ENCODE measurements around the gene SWT1.
"Not testable (repeated sequence)": the region's sequence is repeated elsewhere in the genome, so short reads cannot be mapped to it uniquely, and the experiment has no call there.

Gene SWT1

DNA sequence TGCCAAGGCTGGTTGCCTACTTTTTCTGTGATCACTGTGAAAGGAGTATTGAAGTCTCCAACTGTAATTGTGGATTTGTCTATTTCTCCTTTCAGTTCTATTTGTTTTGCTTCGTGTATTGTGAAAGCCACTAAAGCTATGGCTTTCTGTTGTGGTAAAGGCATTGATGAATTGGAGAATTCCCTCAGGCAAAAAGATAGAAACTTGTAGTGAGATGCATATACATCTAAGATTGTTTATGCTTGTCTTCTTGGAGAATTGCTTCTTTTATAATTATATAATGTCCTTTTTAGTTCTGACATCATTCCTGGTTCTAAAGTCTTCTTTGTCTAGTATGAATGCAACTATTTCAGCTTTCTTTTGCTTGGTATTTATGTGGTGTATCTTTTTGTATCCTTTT, 36.8 kb downstream of the SWT1 start:
- no peak for DNase-seq (ENCODE audit: low spot score)

DNA sequence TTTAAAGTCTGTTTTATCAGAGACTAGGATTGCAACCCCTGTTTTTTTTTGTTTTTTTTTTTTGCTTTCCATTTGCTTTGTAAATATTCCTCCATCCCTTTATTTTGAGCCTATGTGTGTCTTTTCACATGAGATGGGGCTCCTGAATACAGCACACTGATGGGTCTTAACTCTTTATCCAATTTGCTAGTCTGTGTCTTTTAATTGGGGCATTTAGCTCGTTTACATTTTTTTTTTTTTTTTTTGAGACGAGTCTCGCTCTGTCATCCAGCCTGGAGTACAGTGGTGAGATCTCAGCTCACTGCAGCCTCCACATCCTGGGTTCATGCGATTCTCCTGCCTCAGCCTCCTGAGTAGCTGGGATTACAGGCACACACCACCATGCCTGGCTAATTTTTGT, 41.7 kb downstream of the SWT1 start:
- not testable (repeated sequence) for DNase-seq (ENCODE audit: low spot score)

DNA sequence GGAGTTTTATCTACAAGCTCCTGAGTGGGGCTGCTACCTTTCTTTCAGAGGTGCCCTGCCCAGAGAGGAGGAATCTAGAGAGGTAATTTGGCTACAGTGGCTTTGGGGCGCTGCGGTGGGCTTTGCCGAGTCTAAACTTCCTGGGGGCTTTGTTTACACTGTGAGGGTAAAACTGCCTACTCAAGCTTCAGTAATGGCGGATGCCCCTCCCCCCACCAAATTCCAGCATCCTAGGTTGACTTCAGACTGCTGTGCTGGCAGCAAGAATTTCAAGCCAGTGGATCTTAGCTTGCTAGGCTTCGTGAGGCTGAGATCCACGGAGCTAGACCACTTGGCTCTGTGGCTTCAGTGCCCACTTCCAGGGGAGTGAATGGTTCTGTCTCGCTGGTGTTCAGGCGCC, 43.9 kb downstream of the SWT1 start:
- no peak for DNase-seq (ENCODE audit: low spot score)

DNA sequence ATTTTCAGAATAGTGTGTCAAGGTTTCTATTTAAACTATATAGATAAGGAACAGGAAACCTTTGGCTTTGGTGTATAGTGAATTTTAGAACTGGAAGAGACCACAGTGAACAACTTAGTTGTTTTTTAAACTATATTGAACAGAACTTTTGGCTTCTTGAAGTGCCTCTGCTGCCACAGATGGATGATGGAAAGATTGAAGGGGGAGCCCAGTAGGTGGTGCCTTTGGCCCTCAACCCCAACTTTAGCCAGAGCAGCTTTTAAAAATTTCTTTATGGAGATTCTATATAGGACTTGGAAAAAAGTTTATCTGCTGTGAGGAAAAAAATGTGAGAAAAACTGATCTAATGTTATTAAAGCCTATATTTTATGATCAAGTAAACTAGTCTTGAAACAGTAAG, 50.2 kb downstream of the SWT1 start:
- DNase-seq (ENCODE audit: low spot score) = no peak

DNA sequence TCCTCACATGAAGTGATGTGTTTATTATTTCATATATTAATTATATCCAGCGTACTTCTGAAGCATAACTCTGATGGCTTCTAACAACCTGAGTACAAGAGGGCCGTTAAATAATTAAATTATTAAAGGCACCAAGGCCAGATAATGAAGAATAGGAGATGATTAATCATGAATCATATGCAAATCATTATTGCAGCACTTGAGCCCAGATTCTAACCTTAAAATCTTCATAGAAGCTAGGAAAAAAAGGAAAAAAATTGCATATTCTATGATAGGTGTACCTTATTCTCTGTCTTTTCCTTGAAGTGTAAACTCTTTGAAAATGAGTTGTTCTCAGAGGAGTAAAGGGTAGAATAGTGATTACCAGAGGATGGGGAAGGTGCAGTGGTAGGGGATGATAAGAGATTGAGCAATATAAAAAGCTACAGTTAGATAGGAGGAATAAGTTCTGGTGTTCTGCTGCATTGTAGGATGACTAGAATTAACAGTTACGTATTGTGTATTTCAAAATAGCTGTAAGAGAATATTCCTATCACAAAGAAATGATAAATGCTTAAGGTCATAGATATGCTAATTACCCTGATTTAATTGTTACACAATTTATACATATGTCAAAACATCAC, 51.1 kb downstream of the SWT1 start:
- DNase-seq (ENCODE audit: low spot score) = no peak

DNA sequence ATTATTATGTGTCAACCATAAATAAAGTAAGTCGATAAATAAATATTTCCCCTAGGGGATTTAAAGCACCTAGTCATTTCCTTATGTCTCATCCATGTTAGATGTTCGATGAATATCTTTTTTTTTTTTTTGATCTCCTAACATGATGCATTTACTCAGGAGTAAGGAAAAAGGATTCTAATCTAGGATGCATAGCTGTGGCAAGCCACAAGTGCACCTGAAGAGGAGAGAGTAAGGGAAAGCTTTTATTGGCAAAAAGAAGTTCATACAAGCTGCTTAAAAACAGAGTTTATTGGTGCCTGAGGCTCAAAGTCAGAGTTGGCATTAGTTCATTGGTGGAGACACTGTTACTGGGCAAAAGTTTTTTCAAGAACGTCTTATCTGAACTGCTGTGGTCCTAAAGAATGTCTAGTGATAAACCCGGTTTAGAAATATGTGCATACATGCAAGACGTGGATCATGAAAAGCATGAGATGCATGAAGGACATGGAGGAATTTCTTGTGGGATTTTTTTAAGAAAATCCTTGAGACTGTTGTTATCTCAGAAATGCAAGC, 51.7 kb downstream of the SWT1 start:
- DNase-seq (ENCODE audit: low spot score) = no peak

DNA sequence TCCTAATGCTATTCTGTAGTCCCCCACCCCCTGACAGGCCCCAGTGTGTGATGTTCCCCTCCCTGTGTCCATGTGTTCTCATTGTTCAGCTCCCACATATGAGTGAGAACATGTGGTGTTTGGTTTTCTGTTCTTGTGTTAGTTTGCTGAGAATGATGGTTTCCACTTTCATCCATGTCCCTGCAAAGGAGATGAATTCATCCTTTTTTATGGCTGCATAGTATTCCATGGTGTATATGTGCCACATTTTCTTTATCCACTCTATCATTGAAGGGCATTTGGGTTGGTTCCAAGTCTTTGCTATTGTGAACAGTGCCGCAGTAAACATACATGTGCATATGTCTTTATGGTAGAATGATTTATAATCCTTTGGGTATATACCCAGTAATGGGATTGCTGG, 52.4 kb downstream of the SWT1 start:
- DNase-seq (ENCODE audit: low spot score) = not testable (repeated sequence)

DNA sequence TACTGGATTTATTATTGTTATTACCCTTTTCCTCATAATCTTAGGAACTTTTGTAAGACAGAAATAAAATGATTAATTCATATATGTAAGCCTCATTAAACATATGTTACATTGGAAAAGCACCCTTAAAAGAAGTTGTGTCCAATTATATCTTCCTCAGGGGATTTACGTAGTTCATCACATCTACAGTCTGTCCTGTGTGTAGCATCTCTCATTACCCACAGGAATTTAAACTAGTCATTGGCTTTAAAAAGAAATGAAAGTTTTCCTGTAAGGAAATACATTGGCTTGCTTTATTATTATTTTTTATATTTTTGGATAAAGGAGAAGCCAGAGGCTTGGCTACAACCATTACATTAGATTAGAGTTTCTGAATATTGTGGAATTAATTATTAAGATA, 56.1 kb downstream of the SWT1 start:
- no peak for DNase-seq (ENCODE audit: low spot score)

DNA sequence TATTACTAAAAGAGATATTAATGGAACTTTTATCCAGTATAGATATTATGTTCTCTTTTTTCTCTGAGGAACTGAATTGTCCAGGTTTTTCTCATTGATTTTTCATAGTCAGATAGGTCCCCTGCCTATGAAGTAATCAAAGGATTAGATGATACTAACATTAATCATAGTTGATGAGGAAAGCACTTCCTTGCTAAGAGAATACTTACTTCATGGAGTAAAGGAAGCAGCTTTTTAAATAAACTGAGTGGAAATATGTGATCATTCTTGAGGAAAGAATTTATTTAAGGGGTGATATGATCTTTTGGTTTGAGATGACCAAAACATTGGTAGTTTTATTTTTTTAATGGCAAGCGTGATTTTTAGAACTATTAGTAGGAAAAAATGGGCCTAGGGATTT, 58.9 kb downstream of the SWT1 start:
- DNase-seq (ENCODE audit: low spot score) = no peak

DNA sequence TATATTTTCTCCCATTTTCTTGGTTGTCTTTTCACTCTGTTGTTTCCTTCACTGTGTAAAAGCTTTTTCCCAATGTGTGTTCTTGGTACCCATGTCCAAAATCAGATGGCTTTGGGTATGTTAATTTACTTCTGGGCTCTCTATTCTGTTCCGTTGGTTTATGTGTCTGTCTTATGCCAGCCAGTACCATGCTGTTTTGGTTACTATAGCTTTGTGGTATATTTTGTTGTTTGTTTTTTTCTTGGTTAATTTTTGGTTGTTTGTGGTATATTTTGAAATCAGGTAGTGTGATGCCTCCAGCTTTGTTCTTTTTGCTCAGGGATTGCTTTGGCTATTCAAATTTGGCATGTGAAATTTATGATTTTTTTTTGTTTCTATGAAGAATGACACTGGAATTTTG, 67.2 kb downstream of the SWT1 start:
- no peak for DNase-seq (ENCODE audit: low spot score)

DNA sequence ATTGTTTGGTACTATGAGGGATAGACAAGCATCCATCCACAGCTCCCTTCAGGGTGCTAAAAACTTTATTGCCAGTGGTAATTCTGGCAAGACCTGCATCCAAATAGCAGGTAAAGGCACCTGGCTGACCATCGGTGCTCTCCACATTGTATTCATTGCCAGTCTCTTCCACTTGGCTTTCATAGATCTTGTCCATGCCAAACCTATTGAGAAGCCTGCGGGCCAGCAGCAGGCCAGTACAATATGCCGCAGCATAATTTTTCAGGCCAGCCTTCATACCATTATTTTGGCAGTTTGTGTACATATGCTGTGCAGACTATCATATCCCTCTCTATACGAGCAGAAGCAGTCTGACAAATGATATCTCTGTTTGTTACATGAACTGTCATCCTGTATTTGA, 70.2 kb downstream of the SWT1 start:
- no peak for DNase-seq (ENCODE audit: low spot score)

DNA sequence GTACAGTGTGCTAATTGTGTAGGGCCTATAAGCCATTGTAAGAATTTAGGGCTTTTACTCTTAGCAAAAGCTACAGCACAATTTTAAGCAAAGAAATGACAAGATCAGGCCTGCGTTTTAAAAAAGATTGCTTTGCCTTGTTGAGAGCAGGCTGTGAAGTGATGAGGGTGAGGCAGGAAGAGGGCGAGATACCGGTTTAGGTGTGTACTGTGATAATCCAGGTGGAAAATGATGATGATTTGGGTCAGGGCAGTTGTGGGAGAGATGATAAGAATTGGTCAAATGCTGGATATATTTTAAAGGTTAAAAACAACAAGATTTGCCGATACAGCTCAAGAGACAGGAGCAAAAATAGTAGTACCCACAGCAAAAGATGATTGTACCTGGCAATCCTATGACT, 72.0 kb downstream of the SWT1 start:
- DNase-seq (ENCODE audit: low spot score) = no peak

DNA sequence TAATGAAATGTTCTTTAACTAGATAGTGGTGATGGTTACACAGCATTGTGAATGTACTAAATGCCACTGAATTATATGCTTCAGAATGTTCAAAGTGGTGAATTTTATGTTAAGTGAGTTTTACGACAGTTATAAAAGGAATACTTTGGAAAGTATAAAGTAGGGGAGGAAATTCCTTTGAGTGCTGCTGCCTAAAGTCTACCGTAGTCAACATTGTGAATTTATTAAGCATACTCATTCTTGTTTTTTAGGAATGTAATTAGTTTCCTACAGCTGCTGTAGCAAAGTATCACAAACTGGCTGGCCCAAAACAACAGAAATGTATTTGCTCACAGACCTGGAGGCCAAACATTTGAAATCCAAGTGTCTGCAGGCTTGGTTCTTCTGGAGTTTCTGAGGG, 73.0 kb downstream of the SWT1 start:
- DNase-seq (ENCODE audit: low spot score) = no peak

DNA sequence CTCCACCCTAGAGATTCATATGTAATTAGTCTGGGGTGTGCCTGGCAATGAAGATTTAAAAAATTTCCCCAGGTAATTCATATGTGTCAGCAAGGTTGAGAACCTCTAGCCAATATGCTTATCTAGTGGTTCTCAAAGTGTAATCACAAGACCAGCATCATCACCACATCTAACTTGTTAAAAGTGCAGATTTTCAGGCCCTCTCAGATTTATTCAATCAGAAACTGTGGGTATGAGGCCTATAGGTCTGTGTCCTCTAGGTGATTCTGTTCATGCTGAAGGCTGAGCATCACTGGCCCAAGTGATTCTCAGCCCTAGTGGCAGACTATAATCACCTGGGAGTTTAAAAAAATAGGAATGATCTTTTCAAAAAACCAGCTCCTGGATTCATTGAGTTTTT, 75.9 kb downstream of the SWT1 start:
- DNase-seq (ENCODE audit: low spot score) = no peak

DNA sequence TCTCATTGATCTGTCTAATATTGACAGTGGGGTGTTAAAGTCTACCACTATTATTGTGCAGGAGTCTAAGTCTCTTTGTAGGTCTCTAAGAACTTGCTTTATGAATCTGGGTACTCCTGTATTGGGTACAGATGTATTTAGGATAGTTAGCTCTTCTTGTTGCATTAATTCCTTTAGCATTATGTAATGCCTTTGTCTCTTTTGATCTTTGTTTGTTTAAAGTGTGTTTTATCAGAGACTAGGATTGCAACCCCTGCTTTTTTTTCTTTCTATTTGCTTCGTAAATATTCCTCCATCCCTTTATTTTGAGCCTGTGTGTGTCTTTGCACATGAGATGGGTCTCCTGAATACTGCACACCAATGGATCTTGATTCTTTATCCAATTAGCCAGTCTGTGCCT, 77.2 kb downstream of the SWT1 start:
- not testable (repeated sequence) for DNase-seq (ENCODE audit: low spot score)

DNA sequence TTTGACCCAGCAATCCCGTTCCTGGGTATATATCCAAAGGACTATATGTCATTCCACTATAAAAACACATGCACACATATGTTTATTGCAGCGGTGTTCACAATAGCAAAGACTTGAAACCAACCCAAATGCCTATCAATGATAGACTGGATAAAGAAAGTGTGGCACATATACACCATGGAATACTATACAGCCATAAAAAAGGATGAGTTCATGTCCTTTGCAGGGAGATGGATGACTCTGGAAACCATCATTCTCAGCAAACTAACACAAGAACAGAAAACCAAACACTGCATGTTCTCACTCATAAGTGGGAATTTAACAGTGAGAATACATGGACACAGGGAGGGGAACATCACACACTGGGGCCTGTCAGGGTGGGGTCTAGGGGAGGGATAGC, 80.2 kb downstream of the SWT1 start:
- not testable (repeated sequence) for DNase-seq (ENCODE audit: low spot score)

DNA sequence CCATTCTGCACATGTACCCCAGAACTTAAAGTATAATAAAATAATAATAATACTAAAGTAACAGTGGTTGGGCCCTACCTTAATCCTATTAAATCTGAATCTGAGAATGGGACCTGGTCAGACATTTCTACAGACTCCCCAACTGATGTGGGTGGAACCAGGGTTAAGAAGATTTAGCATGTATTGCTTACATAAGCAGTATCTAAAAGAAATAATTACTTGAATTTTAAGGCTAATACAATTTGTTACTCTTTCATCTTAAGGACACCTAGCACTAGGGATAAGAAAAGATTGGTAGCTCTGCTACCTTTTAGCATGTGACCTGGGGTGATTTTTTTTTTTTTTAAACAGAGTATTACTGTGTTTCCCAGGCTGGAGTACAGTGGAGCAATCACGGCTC, 80.7 kb downstream of the SWT1 start:
- DNase-seq (ENCODE audit: low spot score) = no peak

DNA sequence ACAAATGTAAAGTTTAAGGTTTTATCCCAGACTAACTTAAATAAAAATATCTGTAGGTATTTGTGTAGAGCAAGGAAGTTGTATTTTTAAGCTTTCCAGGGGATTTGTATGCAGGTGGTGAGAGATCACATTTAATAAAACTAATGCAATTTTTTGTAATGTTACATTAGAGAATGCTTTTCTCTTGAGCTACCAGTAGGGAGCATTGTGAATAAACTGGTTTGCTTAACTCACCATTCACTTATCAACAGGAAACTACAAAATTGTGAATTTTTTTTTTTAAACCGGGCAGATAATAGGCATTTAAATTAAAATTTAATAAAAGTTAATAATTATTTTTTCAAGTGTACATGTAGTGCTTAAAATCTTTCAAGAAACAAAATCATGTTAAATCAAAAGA, 81.5 kb downstream of the SWT1 start:
- no peak for DNase-seq (ENCODE audit: low spot score)

DNA sequence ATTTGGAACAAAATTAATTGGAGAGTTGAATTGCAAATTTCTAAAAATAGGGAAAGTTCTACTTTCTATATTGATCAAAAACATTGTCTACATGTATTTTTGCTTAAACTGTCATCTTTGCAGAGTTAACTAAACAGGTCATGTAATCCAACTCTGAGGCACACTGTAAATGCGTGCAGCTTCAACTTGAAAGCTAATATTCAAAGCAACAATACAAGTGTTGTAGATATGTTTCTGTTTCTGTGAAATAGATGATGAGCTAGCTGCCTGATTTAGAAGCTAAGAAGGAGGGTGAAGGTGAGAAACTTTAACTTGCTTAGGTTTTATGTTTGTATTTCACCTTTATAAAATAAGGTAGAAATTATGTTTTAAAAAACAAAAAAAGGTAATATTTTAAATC, 82.9 kb downstream of the SWT1 start:
- no peak for DNase-seq (ENCODE audit: low spot score)

DNA sequence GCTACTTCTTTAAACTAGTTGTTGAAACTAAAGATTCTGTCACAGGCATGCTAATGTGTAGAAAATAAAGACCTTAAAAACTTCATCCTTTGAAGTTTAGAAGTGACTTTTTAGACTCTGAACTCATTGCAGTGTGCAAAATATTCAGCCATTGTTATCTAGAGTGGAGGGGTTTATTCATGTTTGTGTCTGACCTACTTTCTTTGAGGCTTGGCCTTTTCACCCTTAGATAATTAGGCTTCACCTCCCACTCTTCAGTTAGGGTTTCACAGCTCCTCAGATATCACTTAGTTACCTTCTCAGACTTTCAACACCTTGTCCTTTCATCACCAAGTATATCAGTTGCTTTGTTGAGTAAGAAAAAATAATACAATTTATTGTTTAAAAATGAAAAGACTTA, 84.2 kb downstream of the SWT1 start:
- DNase-seq (ENCODE audit: low spot score) = no peak

DNA sequence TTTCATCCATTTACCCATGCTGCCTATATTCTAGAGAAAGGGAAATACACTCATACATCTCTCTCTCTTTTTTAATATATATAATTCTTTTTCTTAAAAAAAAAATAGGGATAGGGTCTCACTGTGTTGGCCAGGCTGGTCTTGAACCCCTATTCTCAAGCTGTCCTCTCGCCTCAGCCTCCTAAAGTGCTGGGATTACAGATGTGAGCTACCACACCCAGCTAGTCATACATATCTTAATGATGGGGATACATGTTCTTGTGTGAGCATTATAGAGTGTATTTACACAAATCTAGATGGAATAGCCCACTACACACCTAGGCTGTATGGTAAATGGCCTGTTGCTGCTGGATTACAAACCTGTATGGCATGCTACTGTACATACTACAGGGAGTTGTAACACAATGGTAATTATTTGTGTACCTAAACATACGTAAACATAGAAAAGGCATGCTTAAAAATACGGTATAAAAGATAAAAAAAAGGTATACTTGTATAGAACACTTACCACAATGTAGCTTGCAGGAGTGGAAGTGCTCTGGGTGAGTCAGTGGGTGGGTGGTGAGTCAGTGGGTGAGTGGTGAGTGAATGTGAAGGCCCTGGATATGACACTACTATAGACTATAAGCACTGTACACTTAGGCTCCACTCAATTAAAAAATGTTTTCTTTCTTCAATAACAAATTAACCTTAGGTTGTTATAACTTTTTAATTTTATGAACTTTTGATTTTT, 87.2 kb downstream of the SWT1 start:
- DNase-seq (ENCODE audit: low spot score) = no peak

DNA sequence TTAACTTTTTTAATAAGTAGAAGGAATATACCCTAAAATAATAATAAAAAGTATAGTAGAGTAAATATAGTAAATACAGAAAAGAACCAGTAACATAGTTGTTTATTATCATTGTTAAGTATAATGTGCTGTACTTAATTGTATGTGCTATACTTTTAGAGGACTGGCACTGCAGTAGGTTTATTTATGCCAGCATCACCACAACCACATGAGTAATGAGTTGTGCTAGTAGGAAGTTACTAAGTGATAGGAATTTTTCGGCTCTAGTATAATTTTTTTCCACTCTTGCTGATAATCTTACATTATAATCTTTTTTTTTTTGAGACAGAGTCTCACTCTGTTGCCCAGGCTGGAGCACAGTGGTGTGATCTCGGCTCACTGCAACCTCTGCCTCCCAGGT, 88.5 kb downstream of the SWT1 start:
- no peak for DNase-seq (ENCODE audit: low spot score)

DNA sequence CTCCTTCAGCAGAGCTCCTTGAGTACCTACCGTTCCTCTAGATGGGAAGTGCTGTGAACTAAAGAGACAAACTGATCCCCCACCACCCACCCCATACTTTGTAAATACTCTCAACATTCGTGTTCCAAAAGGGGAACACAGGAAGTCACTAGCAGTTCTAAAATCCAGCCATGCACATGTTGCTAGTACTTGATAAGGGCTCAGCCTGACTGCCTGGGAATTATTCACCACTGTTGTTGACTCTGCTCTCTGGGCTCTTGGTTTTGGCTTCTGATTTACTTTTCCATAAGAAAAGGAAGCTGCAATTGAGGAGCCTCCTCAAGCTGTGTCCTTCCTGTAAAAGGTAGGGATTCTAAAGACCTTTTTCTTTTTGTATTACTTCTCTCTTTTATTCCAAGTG, 92.6 kb downstream of the SWT1 start:
- no peak for DNase-seq (ENCODE audit: low spot score)

DNA sequence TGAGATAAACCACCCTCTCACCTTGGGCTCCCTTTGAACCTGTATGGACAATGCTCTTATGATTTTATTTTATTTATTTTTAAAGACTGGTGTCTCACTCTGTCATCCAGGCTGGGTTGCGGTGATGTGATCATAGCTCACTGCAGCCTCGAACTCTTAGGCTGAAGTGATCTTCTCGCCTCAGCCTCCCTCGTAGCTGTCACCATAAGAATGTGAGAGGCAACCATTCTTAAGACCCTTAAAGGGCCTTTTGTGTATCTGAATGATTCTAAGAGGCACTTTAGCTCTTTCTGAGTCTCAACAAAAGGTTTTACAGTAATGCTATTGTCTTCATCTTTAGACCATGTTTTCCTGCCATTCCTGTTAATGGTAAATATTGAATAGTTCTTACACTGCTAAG, 93.1 kb downstream of the SWT1 start:
- DNase-seq (ENCODE audit: low spot score) = no peak
